HG03139 (cell line): Measurements from ENCODE around the gene ELF2.
"Not testable (repeated sequence)": the region's sequence is repeated elsewhere in the genome, so short reads cannot be mapped to it uniquely, and the experiment has no call there.

Experiments
- ATAC-seq: cut with Tn5 transposase; IDR thresholded peaks from one replicate; pipeline ENCODE4 v1.9.1; 2021; ENCODE audit not compliant: unreplicated experiment

Gene ELF2

GRCh38 chr4:139188648-139189416 is 11.8 kb upstream of the ELF2 start:
- no peak for ATAC-seq

- ATAC-seq = no peak
These were observed 7.1 kb upstream of the ELF2 start for GRCh38 chr4:139184129-139184528.

DNA sequence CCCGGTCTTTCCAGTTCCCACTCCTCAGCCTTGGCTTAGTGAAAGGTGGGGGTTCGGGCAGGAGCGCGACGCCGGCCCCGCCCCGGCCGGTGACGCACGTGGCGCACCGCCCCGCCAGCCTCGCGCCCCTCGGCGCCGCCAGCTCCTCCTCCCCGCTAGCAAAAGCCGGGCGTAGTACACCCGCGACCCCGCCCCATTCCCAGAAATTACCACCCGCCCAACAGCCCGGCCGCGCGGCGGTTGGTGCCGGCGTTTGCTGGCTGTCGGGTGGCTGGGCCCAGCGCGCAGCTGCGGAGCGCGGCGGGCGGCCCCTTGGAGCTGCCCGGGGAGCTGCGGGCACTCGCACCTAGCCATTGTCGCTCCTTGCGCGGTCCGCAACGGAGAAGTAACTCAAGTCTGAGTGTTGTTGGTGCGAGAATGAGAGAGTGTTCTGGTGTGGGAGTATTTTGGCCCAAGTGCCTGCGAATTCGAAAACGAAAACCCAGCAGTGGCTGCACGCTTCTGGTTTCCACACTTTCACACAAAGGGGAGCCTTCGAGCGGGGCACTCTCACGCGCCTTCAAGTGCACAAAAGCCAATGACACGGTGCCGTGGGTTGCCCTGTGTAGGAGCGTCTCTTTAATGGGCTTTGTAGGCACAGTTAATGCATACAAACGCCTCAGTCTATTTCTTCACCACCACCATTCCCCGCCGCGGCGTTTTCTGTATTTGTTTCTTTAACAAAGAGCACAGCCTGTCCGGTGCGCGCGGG is 1.0 kb upstream of the ELF2 start:
- peak; percentile 67 for ATAC-seq

DNA sequence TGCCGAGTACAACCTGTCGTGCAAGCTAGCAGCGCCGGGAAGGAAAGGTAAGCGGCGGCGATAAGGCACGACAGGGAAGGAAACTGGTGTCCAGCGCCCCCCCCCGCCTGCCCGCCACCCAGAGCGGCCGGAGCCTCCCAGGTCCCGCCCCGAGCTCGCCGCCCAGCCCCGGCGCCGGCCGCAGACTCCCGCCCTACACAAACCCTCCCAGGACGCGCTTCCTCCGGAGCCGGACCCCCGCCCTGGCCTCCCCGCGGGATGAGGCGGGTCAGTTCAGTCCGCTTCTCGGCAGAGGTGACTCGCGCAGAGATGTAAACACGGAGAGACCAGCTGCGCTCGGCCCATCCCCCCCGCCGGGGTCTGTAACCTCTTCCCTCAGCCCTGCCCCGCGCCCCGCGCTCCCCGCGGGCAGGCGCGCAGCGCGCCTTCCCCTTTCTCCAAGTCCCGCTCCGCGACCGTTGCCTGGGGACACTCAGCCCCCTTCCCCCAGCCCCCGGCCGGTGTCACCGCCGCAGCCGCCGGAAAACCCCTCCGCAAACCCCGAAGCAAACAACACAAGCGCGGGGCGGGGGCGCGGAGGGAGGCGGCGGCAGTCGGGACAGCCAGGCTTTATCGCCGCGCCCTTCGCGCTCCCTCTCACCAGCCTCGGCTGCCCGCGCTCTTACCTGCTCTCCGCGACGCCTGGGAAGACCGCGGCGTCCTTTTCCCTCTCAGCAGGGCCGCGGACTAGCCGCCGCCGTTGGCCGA is 543 bp downstream of the ELF2 start:
- peak; percentile 20 for ATAC-seq

DNA sequence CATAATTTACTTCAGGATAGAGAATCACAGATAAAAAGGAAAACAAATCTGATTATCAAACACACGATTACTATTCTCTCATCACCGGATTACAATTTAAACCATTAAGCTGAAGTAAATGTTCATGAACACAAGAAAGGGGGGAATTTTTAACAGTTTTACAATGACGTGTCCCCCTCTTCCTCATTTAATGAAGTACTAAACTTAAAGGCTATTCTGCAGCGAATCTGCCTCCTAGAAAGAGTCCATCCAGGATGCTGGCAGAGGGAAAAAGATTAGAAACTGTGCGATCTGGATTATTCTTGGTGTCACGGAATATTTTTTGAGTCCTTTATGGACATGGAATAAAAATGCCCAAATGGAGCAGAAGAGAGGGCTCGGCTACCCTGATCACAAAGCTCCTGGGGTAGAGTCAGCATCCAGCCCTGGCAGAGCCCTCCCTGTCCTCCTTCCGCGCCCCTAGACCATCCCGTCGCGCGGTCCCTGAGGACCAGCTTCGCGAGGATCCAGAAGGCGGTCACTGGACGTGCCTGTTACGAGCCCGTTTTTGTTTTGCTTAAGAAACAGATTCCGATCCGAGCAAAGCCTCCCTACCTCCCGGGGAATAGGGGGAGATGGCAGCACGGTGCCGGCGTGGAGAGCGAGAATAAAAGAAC is 1.2 kb downstream of the ELF2 start:
- ATAC-seq = no peak

- ATAC-seq = no peak
These were observed 4.9 kb downstream of the ELF2 start for GRCh38 chr4:139171876-139172691.

DNA sequence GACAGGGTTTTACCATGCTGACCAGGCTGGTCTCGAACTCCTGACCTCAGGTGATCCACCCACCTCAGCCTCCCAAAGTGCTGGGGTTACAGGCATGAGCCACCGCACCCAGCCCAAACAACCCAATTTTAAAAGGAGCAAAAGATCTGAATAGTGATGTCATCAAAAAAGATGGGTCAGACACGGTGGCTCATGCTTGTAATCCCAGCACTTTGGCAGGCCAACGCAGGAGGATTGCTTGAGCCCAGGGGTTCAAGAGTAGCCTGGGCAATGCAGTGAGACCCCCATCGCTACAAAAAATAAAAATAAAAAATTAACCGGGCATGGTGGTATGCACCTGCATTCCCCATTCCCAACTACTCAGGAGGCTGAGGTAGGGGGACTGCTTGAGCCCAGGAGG is 6.1 kb downstream of the ELF2 start:
- no peak for ATAC-seq

GRCh38 chr4:139167774-139168444 is 9.1 kb downstream of the ELF2 start:
- ATAC-seq = no peak

DNA sequence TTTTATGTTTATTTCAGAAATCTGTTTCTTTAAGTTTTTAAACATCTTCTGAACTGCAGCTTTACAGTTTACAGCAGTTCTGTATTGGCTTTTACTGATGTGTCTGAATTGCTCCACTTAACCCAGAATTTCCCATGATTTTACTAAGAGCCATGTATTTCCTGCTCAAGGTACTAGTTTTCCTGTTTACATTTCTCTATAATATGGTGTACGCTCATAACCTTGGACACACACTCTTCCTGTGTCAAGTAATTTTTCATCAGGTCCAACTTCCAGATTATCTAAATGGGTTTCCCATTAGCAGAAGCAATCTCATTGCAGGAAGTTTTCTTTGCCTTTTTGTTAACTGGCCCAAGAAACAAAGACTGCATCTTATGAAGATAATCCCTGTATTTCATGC is 12.3 kb downstream of the ELF2 start:
- ATAC-seq = no peak

DNA sequence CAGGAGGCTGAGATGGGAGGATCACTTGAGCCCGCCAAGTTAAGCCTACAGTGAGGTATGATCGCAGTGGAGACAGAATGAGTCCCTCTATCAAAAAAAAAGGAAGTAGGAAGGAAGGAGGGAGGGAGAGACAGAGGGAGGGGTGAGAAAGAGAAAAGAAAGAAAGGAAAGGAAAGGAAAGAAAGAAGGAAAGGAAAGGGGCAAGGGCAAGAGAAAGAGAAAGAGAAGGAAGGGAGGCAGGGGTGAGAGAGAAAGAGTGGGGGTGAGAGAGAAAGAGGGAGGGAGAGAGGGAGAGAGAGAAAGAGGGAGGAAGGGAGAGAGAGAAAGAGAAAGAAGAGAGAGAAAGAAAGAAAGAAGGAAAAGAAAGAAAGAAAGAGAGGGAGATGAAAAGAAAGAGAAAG is 13.2 kb downstream of the ELF2 start:
- ATAC-seq = no peak

DNA sequence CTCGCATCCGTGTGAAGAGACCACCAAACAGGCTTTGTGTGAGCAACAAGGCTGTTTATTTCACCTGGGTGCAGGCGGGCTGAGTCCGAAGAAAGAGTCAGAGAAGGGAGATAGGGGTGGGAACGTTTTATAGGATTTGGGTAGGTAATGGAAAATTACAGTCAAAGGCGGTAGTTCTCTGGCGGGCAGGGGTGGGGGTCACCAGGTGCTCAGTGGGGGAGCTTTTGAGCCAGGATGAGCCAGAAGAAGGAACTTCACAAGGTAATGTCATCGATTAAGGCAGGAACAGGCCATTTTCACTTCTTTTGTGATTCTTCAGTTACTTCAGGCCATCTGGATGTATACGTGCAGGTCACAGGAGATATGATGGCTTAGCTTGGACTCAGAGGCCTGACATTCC is 19.0 kb downstream of the ELF2 start:
- not testable (repeated sequence) for ATAC-seq

GRCh38 chr4:139154952-139155557 is 22.0 kb downstream of the ELF2 start:
- ATAC-seq = no peak

DNA sequence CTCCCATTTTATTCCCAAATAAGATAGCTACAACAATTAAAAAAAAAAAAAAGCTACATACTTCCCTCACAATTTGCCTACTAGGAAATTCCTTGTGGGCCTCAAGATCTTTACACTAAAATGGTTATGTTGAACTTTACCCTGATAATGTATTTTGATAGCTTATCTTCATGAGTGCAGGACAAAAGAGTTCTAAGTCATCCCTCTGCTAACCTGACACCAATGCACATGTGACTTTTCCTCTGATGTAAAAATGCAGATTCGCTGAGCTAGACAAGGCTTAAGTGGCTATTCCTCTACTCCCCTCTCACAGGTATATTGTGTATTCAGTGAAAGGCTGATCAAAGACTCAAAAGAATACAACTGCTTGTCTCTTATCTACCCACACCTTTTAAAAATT is 22.5 kb downstream of the ELF2 start:
- no peak for ATAC-seq

DNA sequence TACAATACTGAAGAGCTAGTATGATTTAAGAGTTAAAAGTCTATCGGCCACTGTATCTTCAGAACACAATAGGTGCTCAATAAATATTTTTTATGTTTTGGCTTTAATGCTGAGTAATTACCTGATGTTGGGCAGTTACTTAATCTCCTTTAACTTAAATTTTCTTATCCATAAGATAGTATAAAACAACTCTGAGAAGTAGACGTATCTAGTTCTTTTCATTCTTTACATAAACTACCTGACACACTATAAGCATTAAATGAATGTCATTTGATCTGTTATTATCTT is 22.9 kb downstream of the ELF2 start:
- no peak for ATAC-seq

- no peak for ATAC-seq
These were observed 23.4 kb downstream of the ELF2 start for GRCh38 chr4:139153411-139154133.

DNA sequence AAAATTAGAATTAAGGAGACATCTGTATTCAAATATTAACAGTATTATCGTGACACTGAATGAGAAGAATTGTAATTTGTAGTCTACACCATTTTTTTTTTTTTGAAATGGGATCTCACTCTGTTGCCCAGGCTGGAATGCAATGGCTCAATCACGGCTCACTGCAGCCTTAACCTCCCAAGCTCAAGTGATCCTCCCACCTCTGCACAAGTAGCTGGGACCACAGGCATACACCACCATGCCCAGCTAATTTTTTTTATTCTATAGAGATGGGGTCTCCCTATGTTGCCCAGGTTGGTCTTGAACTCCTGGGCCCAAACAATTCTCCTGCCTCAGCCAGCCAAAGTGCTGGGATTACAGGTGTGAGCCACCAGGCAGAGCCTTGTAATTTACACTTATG is 24.8 kb downstream of the ELF2 start:
- no peak for ATAC-seq

- ATAC-seq = no peak
These were observed 29.9 kb downstream of the ELF2 start for GRCh38 chr4:139146926-139147629.

DNA sequence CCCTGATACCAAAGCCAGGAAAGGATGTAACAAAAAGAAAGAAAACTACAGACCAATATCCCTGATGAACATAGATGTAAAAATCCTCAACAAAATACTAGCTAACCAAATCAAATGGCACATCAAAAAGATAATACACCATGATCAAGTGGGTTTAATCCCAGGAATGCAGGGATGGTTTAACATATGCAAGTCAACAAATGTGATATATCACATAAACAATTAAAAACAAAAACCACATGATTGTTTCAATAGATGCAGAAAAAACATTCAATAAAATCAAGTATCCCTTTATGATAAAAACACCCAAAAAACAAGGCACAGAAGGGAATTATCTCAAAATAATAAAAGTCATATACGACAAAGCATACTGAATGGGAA is 31.5 kb downstream of the ELF2 start:
- no peak for ATAC-seq
